GM18507 (cell line): ENCODE data around the gene ATP8A2.

ENCODE experiments used
- DNase-seq: peaks from one replicate; pipeline ENCODE4 v3.0.0; 2011; ENCODE audit warnings: low read depth; ENCODE audit not compliant: insufficient read length; ENCODE audit errors: extremely low spot score
- FAIRE-seq: peaks from 2 replicates; lab custom pipeline; 2011; peaks lifted over from hg19 to GRCh38; lab: Jason Lieb, UNC

ATP8A2 gene

GRCh38 chr13:25859528-25859927 lies 487.8 kb downstream of the ATP8A2 start:
- FAIRE-seq (no peak), DNase-seq (no peak)

GRCh38 chr13:25860265-25860664 lies 488.5 kb downstream of the ATP8A2 start:
- no peak for FAIRE-seq
- DNase-seq, result no peak

GRCh38 chr13:25860862-25861261 lies 489.1 kb downstream of the ATP8A2 start:
- DNase-seq (no peak), FAIRE-seq (no peak)

GRCh38 chr13:25862156-25862555 lies 490.4 kb downstream of the ATP8A2 start:
- FAIRE-seq (no peak), DNase-seq (no peak)

- FAIRE-seq, result no peak
- no peak for DNase-seq
These were observed 492.3 kb downstream of the ATP8A2 start for GRCh38 chr13:25864116-25864515.

GRCh38 chr13:25864936-25865335 lies 493.2 kb downstream of the ATP8A2 start:
- DNase-seq (no peak), FAIRE-seq (no peak)

- no peak for DNase-seq
- no peak for FAIRE-seq
These were observed 493.6 kb downstream of the ATP8A2 start for GRCh38 chr13:25865391-25865790.

- FAIRE-seq (no peak), DNase-seq (no peak)
These were observed 495.3 kb downstream of the ATP8A2 start for GRCh38 chr13:25867038-25867437.

- FAIRE-seq (no peak), DNase-seq (no peak)
These were observed 496.7 kb downstream of the ATP8A2 start for GRCh38 chr13:25868490-25868889.

- FAIRE-seq, result no peak
- no peak for DNase-seq
These were observed 498.2 kb downstream of the ATP8A2 start for GRCh38 chr13:25869941-25870340.

GRCh38 chr13:25871389-25872125 lies 499.8 kb downstream of the ATP8A2 start:
- DNase-seq (no peak), FAIRE-seq (no peak)

- DNase-seq (no peak), FAIRE-seq (no peak)
These were observed 500.9 kb downstream of the ATP8A2 start for GRCh38 chr13:25872481-25873241.

- no peak for FAIRE-seq
- DNase-seq, result no peak
These were observed 501.5 kb downstream of the ATP8A2 start for GRCh38 chr13:25873242-25873612.

GRCh38 chr13:25874064-25874737 lies 502.4 kb downstream of the ATP8A2 start:
- DNase-seq, result no peak
- FAIRE-seq, result no peak

GRCh38 chr13:25874907-25875306 lies 503.1 kb downstream of the ATP8A2 start:
- DNase-seq (no peak), FAIRE-seq (no peak)

- FAIRE-seq (no peak), DNase-seq (no peak)
These were observed 504.5 kb downstream of the ATP8A2 start for GRCh38 chr13:25876247-25876646.

- DNase-seq (no peak), FAIRE-seq (no peak)
These were observed 507.7 kb downstream of the ATP8A2 start for GRCh38 chr13:25879466-25879865.

GRCh38 chr13:25881136-25881926 lies 509.6 kb downstream of the ATP8A2 start:
- DNase-seq (no peak), FAIRE-seq (no peak)

- DNase-seq, result no peak
- no peak for FAIRE-seq
These were observed 510.2 kb downstream of the ATP8A2 start for GRCh38 chr13:25881971-25882451.
